Mesendoderm (in vitro differentiated cells): ENCODE results near the gene TRHDE.

Experiments used
- DNase-seq: peaks from one replicate; pipeline ENCODE4 v3.0.0; 2013
- H2AK5ac ChIP-seq: 2 replicates; pipeline ENCODE4 v1.6.1; 2013; ENCODE audit warnings: low read length, inconsistent platforms
- H2BK120ac ChIP-seq: 2 replicates; pipeline ENCODE4 v1.6.1; 2013; ENCODE audit warnings: low read depth, mild to moderate bottlenecking, low read length, moderate library complexity, mixed read lengths
- H2BK15ac ChIP-seq: replicated peaks from 2 replicates; pipeline ENCODE4 v1.6.1; 2013; ENCODE audit warnings: low read depth, mild to moderate bottlenecking, moderate library complexity
- H2BK5ac ChIP-seq: 2 replicates; pipeline ENCODE4 v1.6.1; 2013; ENCODE audit warnings: low read length, inconsistent platforms
- H3K18ac ChIP-seq: 2 replicates; pipeline ENCODE4 v1.6.1; 2013; ENCODE audit warnings: mild to moderate bottlenecking, low read length, mixed read lengths
- H3K23ac ChIP-seq: one replicate; pipeline ENCODE4 v1.6.1; 2013; ENCODE audit warnings: low read length
- H3K27ac ChIP-seq: 2 replicates; pipeline ENCODE4 v1.5.1; 2013; ENCODE audit warnings: low read depth, mild to moderate bottlenecking, inconsistent platforms, low read length, moderate library complexity
- H3K27me3 ChIP-seq: 2 replicates; pipeline ENCODE4 v1.6.1; 2013; ENCODE audit warnings: low read length, control low read depth, mild to moderate bottlenecking, inconsistent platforms; ENCODE audit not compliant: insufficient read depth, poor library complexity
- H3K36me3 ChIP-seq: 2 replicates; pipeline ENCODE4 v1.6.1; 2013; ENCODE audit warnings: low read length, inconsistent platforms; ENCODE audit not compliant: control insufficient read depth, insufficient read depth
- H3K4ac ChIP-seq: one replicate; pipeline ENCODE4 v1.6.1; 2013; ENCODE audit warnings: low read depth, mild to moderate bottlenecking, low read length, moderate library complexity
- H3K4me1 ChIP-seq: 2 replicates; pipeline ENCODE4 v1.6.1; 2013; ENCODE audit warnings: low read depth, low read length, inconsistent platforms; ENCODE audit not compliant: control insufficient read depth
- H3K4me2 ChIP-seq: 2 replicates; pipeline ENCODE4 v1.6.1; 2013; ENCODE audit warnings: low read length
- H3K4me3 ChIP-seq: 2 replicates; pipeline ENCODE4 v1.5.1; 2013; ENCODE audit warnings: mild to moderate bottlenecking, low read length
- H3K56ac ChIP-seq: one replicate; pipeline ENCODE4 v1.6.1; 2013; ENCODE audit warnings: low read length
- H3K79me1 ChIP-seq: 2 replicates; pipeline ENCODE4 v1.6.1; 2013; ENCODE audit warnings: low read length, inconsistent platforms
- H3K79me2 ChIP-seq: 2 replicates; pipeline ENCODE4 v1.6.1; 2013; ENCODE audit warnings: mild to moderate bottlenecking, low read length; ENCODE audit not compliant: control insufficient read depth, insufficient read depth
- H3K9ac ChIP-seq: 2 replicates; pipeline ENCODE4 v1.6.1; 2013; ENCODE audit warnings: low read length, inconsistent platforms
- H4K5ac ChIP-seq: one replicate; pipeline ENCODE4 v1.6.1; 2013; ENCODE audit warnings: low read length
- H4K8ac ChIP-seq: one replicate; pipeline ENCODE4 v1.6.1; 2013; ENCODE audit warnings: low read depth, mild to moderate bottlenecking, control low read depth, low read length, moderate library complexity
- WGBS: extraction: QIAGEN DNeasy Blood & Tissue Kit; methylation state at CpG from one replicate; pipeline ENCODE4 v1.1.7; 2013; ENCODE audit warnings: low lambda C conversion rate, missing lambda C conversion rate; ENCODE audit not compliant: insufficient coverage; ENCODE audit errors: extremely low coverage; 5-methylcytosine and 5-hydroxymethylcytosine counted together

TRHDE gene

DNA sequence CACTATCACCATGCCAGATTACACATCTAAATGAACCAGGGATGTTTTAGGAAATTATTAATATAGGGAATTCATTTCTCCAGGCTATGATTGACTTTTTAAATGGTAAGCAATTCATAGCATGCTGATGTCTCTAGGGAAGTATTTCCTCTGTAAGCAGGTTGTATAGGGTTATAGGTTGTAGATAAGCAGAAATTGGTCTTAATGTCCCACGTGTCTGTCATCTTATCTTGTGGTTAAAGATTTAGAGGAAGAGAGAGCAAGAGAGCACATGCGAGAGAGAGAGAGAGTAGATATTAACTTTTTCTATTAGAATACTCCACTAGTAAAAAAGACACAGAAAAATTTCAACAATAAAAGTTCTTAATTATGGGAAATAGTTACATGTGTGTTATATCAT, 32.6 kb downstream of the TRHDE start:
- H3K23ac ChIP-seq = no peak overlapping the region
- no peak overlapping the region for H3K56ac ChIP-seq
- no peak overlapping the region for H2BK120ac ChIP-seq
- H4K5ac ChIP-seq = no peak overlapping the region
- H2BK15ac ChIP-seq = no peak overlapping the region
- no peak overlapping the region for H3K18ac ChIP-seq
- H3K27me3 ChIP-seq = no peaks in the 10 kb centered on the region
- H3K36me3 ChIP-seq = no peaks in the 10 kb centered on the region
- H2AK5ac ChIP-seq = no peak overlapping the region
- H3K79me1 ChIP-seq = no peaks in the 10 kb centered on the region
- no peak overlapping the region for H2BK5ac ChIP-seq
- no peaks in the 10 kb centered on the region for H3K79me2 ChIP-seq
- H3K4ac ChIP-seq = no peak overlapping the region
- WGBS = no CpG with 5 or more reads among the region's 2 CpGs
- H3K4me3 ChIP-seq = no peak overlapping the region
- H3K9ac ChIP-seq = no peak overlapping the region
- no peak overlapping the region for H3K4me2 ChIP-seq
- no peaks in the 10 kb centered on the region for H3K4me1 ChIP-seq
- H3K27ac ChIP-seq = no peak overlapping the region
- H4K8ac ChIP-seq = no peak overlapping the region
- no peak for DNase-seq

GRCh38 chr12:72307229-72307628, 35.1 kb downstream of the TRHDE start:
- H2BK120ac ChIP-seq = no peak overlapping the region
- no peak overlapping the region for H3K4me3 ChIP-seq
- H4K8ac ChIP-seq = no peak overlapping the region
- H2BK15ac ChIP-seq = no peak overlapping the region
- no peaks in the 10 kb centered on the region for H3K79me2 ChIP-seq
- no peak overlapping the region for H2BK5ac ChIP-seq
- no peak overlapping the region for H3K23ac ChIP-seq
- no CpG with 5 or more reads among the region's 6 CpGs for WGBS
- H3K27me3 ChIP-seq = no peaks in the 10 kb centered on the region
- H3K18ac ChIP-seq = no peak overlapping the region
- no peak overlapping the region for H3K4ac ChIP-seq
- no peaks in the 10 kb centered on the region for H3K36me3 ChIP-seq
- no peak overlapping the region for H3K9ac ChIP-seq
- H3K4me2 ChIP-seq = no peak overlapping the region
- H3K27ac ChIP-seq = no peak overlapping the region
- no peak overlapping the region for H3K56ac ChIP-seq
- H4K5ac ChIP-seq = no peak overlapping the region
- H2AK5ac ChIP-seq = no peak overlapping the region
- H3K79me1 ChIP-seq = no peaks in the 10 kb centered on the region
- DNase-seq = no peak
- H3K4me1 ChIP-seq = no peaks in the 10 kb centered on the region

GRCh38 chr12:72311946-72312345, 39.8 kb downstream of the TRHDE start:
- Histone ChIP-seq H4K8ac (no peak overlapping the region), H3K4me2 (no peak overlapping the region), H4K5ac (no peak overlapping the region), H3K79me2 (no peaks in the 10 kb centered on the region), H3K23ac (no peak overlapping the region), H2BK5ac (no peak overlapping the region), H3K9ac (no peak overlapping the region), H3K4me3 (no peak overlapping the region), H2BK120ac (no peak overlapping the region), H3K4ac (no peak overlapping the region), H3K4me1 (no peaks in the 10 kb centered on the region), H3K27me3 (no peaks in the 10 kb centered on the region), H3K56ac (no peak overlapping the region), H3K36me3 (no peaks in the 10 kb centered on the region), H2BK15ac (no peak overlapping the region), H3K79me1 (no peaks in the 10 kb centered on the region), H2AK5ac (no peak overlapping the region), H3K18ac (no peak overlapping the region), H3K27ac (no peak overlapping the region)
- DNase-seq = no peak
- no CpG with 5 or more reads among the region's 5 CpGs for WGBS

- Histone ChIP-seq H3K79me2 (no peaks in the 10 kb centered on the region), H3K23ac (no peak overlapping the region), H3K4me2 (no peak overlapping the region), H3K36me3 (no peaks in the 10 kb centered on the region), H3K27me3 (no peaks in the 10 kb centered on the region), H4K5ac (no peak overlapping the region), H3K4me3 (no peak overlapping the region), H2AK5ac (no peak overlapping the region), H3K27ac (no peak overlapping the region), H2BK15ac (no peak overlapping the region), H3K4me1 (no peaks in the 10 kb centered on the region), H3K18ac (no peak overlapping the region), H3K9ac (no peak overlapping the region), H3K4ac (no peak overlapping the region), H3K79me1 (no peaks in the 10 kb centered on the region), H4K8ac (no peak overlapping the region), H3K56ac (no peak overlapping the region), H2BK120ac (no peak overlapping the region), H2BK5ac (no peak overlapping the region)
- no CpG with 5 or more reads among the region's 2 CpGs for WGBS
- no peak for DNase-seq
Observed at GRCh38 chr12:72313806-72314205, 41.6 kb downstream of the TRHDE start.

GRCh38 chr12:72315858-72316257, 43.7 kb downstream of the TRHDE start:
- Histone ChIP-seq H3K4me3 (no peak overlapping the region), H2BK5ac (no peak overlapping the region), H3K9ac (no peak overlapping the region), H4K5ac (no peak overlapping the region), H3K56ac (no peak overlapping the region), H3K36me3 (no peaks in the 10 kb centered on the region), H3K18ac (no peak overlapping the region), H3K79me2 (no peaks in the 10 kb centered on the region), H3K79me1 (no peaks in the 10 kb centered on the region), H3K23ac (no peak overlapping the region), H3K4me2 (no peak overlapping the region), H2BK15ac (no peak overlapping the region), H3K27me3 (no peaks in the 10 kb centered on the region), H3K4ac (no peak overlapping the region), H3K27ac (no peak overlapping the region), H2AK5ac (no peak overlapping the region), H3K4me1 (no peaks in the 10 kb centered on the region), H2BK120ac (no peak overlapping the region), H4K8ac (no peak overlapping the region)
- DNase-seq = no peak
- no CpG with 5 or more reads among the region's 3 CpGs for WGBS

GRCh38 chr12:72318341-72318740, 46.2 kb downstream of the TRHDE start:
- Histone ChIP-seq H3K4ac (no peak overlapping the region), H3K79me2 (no peaks in the 10 kb centered on the region), H3K27me3 (no peaks in the 10 kb centered on the region), H2BK15ac (no peak overlapping the region), H4K8ac (no peak overlapping the region), H3K27ac (no peak overlapping the region), H3K4me2 (no peak overlapping the region), H3K9ac (no peak overlapping the region), H2BK5ac (no peak overlapping the region), H3K18ac (no peak overlapping the region), H3K79me1 (no peaks in the 10 kb centered on the region), H2BK120ac (no peak overlapping the region), H3K4me1 (no peaks in the 10 kb centered on the region), H3K36me3 (no peaks in the 10 kb centered on the region), H4K5ac (no peak overlapping the region), H3K4me3 (no peak overlapping the region), H3K56ac (no peak overlapping the region), H3K23ac (no peak overlapping the region), H2AK5ac (no peak overlapping the region)
- no peak for DNase-seq
- no CpG with 5 or more reads among the region's 4 CpGs for WGBS
